Fibroblast of lung (primary cell): ENCODE results near the gene ROBO1.

Experiments
- CTCF ChIP-seq, 2 donors: IDR thresholded peaks in 1 of 2; conservative IDR thresholded peaks in 1 of 2; 1 replicate in 1 of 2; 2 replicates in 1 of 2; pipeline ENCODE4 v1.5.1; 2011 to 2012; ENCODE audit warnings: low read length in 2 of 2, control low read depth in 1 of 2, inconsistent platforms in 1 of 2, low read depth in 1 of 2, mild to moderate bottlenecking in 1 of 2
- EZH2 ChIP-seq: IDR thresholded peaks from 2 replicates; pipeline ENCODE4 v1.5.1; 2012; ENCODE audit warnings: low read length, control low read depth, mild to moderate bottlenecking; ENCODE audit errors: missing control alignments

- TF ChIP-seq CTCF (conservative IDR thresholded peaks at IDR 0.05 in 1 of 2, IDR thresholded peaks at IDR 0.05 in 1 of 2; ENCODE audit: low read depth in 1 of 2, low read length in 2 of 2) (no peak), EZH2 (no peak)
Observed at GRCh38 chr3:79245284-79246138, 522.3 kb downstream of the ROBO1 start.
